ACC112 (cell line): ENCODE results near the gene EEF1A2.
"Not testable (repeated sequence)": the region's sequence is repeated elsewhere in the genome, so short reads cannot be mapped to it uniquely, and the experiment has no call there.

Experiments
- H2AFZ ChIP-seq: fragments of 200-600 bp; sonication (generic); one replicate; pipeline ENCODE4 v1.6.0; 2017; ENCODE audit warnings: antibody characterized with exemption, low read length; ENCODE audit not compliant: unreplicated experiment
- H3K27ac ChIP-seq: fragments of 200-600 bp; sonication (generic); 2 replicates; pipeline ENCODE4 v1.5.1; 2014; ENCODE audit warnings: low read depth, mild to moderate bottlenecking, antibody characterized with exemption, low read length, moderate library complexity
- H3K27me3 ChIP-seq: fragments of 200-600 bp; sonication (generic); 2 replicates; pipeline ENCODE4 v1.6.1; 2014; ENCODE audit warnings: mild to moderate bottlenecking, antibody characterized with exemption, low read length, moderate library complexity, mixed read lengths; ENCODE audit not compliant: insufficient read depth
- H3K36me3 ChIP-seq: fragments of 200-600 bp; sonication (generic); 2 replicates; pipeline ENCODE4 v1.6.1; 2016; ENCODE audit warnings: mild to moderate bottlenecking, antibody characterized with exemption, low read length, moderate library complexity, mixed read lengths; ENCODE audit not compliant: insufficient read depth
- H3K4me1 ChIP-seq: fragments of 200-600 bp; sonication (generic); one replicate; pipeline ENCODE4 v1.6.1; 2016; ENCODE audit warnings: low read length, mixed read lengths; ENCODE audit not compliant: insufficient read depth, unreplicated experiment, control insufficient read depth
- H3K4me3 ChIP-seq: fragments of 200-600 bp; sonication (generic); 2 replicates; pipeline ENCODE4 v1.5.1; 2014; ENCODE audit warnings: mild to moderate bottlenecking, low read depth, low read length
- H3K79me2 ChIP-seq: fragments of 200-600 bp; sonication (generic); one replicate; pipeline ENCODE4 v1.6.0; 2016; ENCODE audit warnings: low read length; ENCODE audit not compliant: control insufficient read depth, unreplicated experiment, insufficient read depth

EEF1A2 gene

GRCh38 chr20:63483834-63484233 is 15.0 kb downstream of the EEF1A2 start:
- Histone ChIP-seq H3K4me3 (no peak overlapping the region), H3K27ac (no peak overlapping the region), H3K27me3 (peaks cover 29% of the 10 kb centered on the region), H3K36me3 (no peaks in the 10 kb centered on the region), H3K79me2 (no peaks in the 10 kb centered on the region), H3K4me1 (no peaks in the 10 kb centered on the region), H2AFZ (no peak overlapping the region)

GRCh38 chr20:63482021-63482587 is 16.8 kb downstream of the EEF1A2 start:
- Histone ChIP-seq H3K27ac (no peak overlapping the region), H3K79me2 (no peaks in the 10 kb centered on the region), H3K4me3 (no peak overlapping the region), H2AFZ (no peak overlapping the region), H3K27me3 (peaks cover 32% of the 10 kb centered on the region), H3K36me3 (no peaks in the 10 kb centered on the region), H3K4me1 (no peaks in the 10 kb centered on the region)

GRCh38 chr20:63481503-63481902 is 17.4 kb downstream of the EEF1A2 start:
- Histone ChIP-seq H2AFZ (no peak overlapping the region), H3K4me1 (no peaks in the 10 kb centered on the region), H3K36me3 (no peaks in the 10 kb centered on the region), H3K27me3 (peaks cover 38% of the 10 kb centered on the region), H3K4me3 (no peak overlapping the region), H3K79me2 (no peaks in the 10 kb centered on the region), H3K27ac (no peak overlapping the region)

GRCh38 chr20:63479695-63480419 is 19.0 kb downstream of the EEF1A2 start:
- not testable (repeated sequence) for H3K4me3 ChIP-seq, H3K79me2 ChIP-seq, H2AFZ ChIP-seq, H3K36me3 ChIP-seq, H3K4me1 ChIP-seq, H3K27ac ChIP-seq
- H3K27me3 ChIP-seq: peaks cover 48% of the 10 kb centered on the region

- H3K36me3 ChIP-seq: no peaks in the 10 kb centered on the region
- H3K4me1 ChIP-seq: no peaks in the 10 kb centered on the region
- no peaks in the 10 kb centered on the region for H3K79me2 ChIP-seq
- H3K4me3 ChIP-seq: no peak overlapping the region
- no peak overlapping the region for H2AFZ ChIP-seq
- no peak overlapping the region for H3K27ac ChIP-seq
- H3K27me3 ChIP-seq: peaks cover 60% of the 10 kb centered on the region
Measured at GRCh38 chr20:63478346-63479302, 20.3 kb downstream of the EEF1A2 start.

GRCh38 chr20:63477944-63478343 is 20.9 kb downstream of the EEF1A2 start:
- H3K36me3 ChIP-seq: no peaks in the 10 kb centered on the region
- no peak overlapping the region for H2AFZ ChIP-seq
- H3K27me3 ChIP-seq: peaks cover 67% of the 10 kb centered on the region
- no peak overlapping the region for H3K4me3 ChIP-seq
- H3K27ac ChIP-seq: no peak overlapping the region
- no peaks in the 10 kb centered on the region for H3K4me1 ChIP-seq
- H3K79me2 ChIP-seq: no peaks in the 10 kb centered on the region

- Histone ChIP-seq H3K36me3 (no peaks in the 10 kb centered on the region), H2AFZ (no peak overlapping the region), H3K27me3 (peaks cover 70% of the 10 kb centered on the region), H3K79me2 (no peaks in the 10 kb centered on the region), H3K4me1 (no peaks in the 10 kb centered on the region), H3K27ac (no peak overlapping the region), H3K4me3 (no peak overlapping the region)
Measured at GRCh38 chr20:63477061-63477616, 21.7 kb downstream of the EEF1A2 start.

- no peaks in the 10 kb centered on the region for H3K4me1 ChIP-seq
- H3K4me3 ChIP-seq: no peak overlapping the region
- H3K36me3 ChIP-seq: no peaks in the 10 kb centered on the region
- H3K27me3 ChIP-seq: peaks cover 80% of the 10 kb centered on the region
- H3K27ac ChIP-seq: no peak overlapping the region
- no peaks in the 10 kb centered on the region for H3K79me2 ChIP-seq
- no peak overlapping the region for H2AFZ ChIP-seq
Measured at GRCh38 chr20:63475209-63475608, 23.7 kb downstream of the EEF1A2 start.

- no peaks in the 10 kb centered on the region for H3K4me1 ChIP-seq
- H2AFZ ChIP-seq: no peak overlapping the region
- peaks cover 88% of the 10 kb centered on the region for H3K27me3 ChIP-seq
Measured at GRCh38 chr20:63473555-63474449, 25.1 kb downstream of the EEF1A2 start.

More at GRCh38 chr20:63473555-63474449, 25.1 kb downstream of the EEF1A2 start:
- Histone ChIP-seq H3K4me3 (no peak overlapping the region), H3K79me2 (no peaks in the 10 kb centered on the region), H3K36me3 (no peaks in the 10 kb centered on the region), H3K27ac (no peak overlapping the region)
